Right lobe of liver (tissue), 4 donors: ENCODE measurements around the gene IZUMO4.

Experiments used
- POLR2A ChIP-seq: fragments of 450-650 bp; IDR thresholded peaks from one replicate; pipeline ENCODE4 v1.6.1; 2017; ENCODE audit warnings: antibody characterized with exemption, mild to moderate bottlenecking
- TF ChIP-seq, protein P1 (sequence below), 4 donors: fragments of 200-600 bp in 3 of 4; fragments of 450-650 bp in 1 of 4; IDR thresholded peaks; one replicate each; pipeline versions ENCODE4 v1.5.1 to v1.8.0; 2016 to 2022; ENCODE audit warnings: antibody characterized with exemption in 4 of 4, mild to moderate bottlenecking in 2 of 4
- donor health status: DM: no; HTN: no; CAD: no.
- donor health status: DM: no; HTN: no; CAD: no.
- donor health status: DM: no; HTN: yes; CAD: no.

GRCh38 chr19:2096480-2097202 lies at the start of gene IZUMO4:
- TF ChIP-seq, protein P1, sequence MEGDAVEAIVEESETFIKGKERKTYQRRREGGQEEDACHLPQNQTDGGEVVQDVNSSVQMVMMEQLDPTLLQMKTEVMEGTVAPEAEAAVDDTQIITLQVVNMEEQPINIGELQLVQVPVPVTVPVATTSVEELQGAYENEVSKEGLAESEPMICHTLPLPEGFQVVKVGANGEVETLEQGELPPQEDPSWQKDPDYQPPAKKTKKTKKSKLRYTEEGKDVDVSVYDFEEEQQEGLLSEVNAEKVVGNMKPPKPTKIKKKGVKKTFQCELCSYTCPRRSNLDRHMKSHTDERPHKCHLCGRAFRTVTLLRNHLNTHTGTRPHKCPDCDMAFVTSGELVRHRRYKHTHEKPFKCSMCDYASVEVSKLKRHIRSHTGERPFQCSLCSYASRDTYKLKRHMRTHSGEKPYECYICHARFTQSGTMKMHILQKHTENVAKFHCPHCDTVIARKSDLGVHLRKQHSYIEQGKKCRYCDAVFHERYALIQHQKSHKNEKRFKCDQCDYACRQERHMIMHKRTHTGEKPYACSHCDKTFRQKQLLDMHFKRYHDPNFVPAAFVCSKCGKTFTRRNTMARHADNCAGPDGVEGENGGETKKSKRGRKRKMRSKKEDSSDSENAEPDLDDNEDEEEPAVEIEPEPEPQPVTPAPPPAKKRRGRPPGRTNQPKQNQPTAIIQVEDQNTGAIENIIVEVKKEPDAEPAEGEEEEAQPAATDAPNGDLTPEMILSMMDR (IDR thresholded peaks at IDR 0.05): peak; percentile 24 to 62 (median 50)
- TF ChIP-seq POLR2A: no peak
